GM10847 (cell line): Measurements from ENCODE around the gene CPT2.

Experiments
- POLR2A ChIP-seq: IDR thresholded peaks from 2 replicates; pipeline ENCODE4 v1.6.1; 2011; ENCODE audit not compliant: insufficient read length; ENCODE audit errors: extremely low read depth

CPT2 gene

GRCh38 chr1:53196017-53196484 is 573 bp upstream of the CPT2 start:
- no peak for TF ChIP-seq POLR2A

DNA sequence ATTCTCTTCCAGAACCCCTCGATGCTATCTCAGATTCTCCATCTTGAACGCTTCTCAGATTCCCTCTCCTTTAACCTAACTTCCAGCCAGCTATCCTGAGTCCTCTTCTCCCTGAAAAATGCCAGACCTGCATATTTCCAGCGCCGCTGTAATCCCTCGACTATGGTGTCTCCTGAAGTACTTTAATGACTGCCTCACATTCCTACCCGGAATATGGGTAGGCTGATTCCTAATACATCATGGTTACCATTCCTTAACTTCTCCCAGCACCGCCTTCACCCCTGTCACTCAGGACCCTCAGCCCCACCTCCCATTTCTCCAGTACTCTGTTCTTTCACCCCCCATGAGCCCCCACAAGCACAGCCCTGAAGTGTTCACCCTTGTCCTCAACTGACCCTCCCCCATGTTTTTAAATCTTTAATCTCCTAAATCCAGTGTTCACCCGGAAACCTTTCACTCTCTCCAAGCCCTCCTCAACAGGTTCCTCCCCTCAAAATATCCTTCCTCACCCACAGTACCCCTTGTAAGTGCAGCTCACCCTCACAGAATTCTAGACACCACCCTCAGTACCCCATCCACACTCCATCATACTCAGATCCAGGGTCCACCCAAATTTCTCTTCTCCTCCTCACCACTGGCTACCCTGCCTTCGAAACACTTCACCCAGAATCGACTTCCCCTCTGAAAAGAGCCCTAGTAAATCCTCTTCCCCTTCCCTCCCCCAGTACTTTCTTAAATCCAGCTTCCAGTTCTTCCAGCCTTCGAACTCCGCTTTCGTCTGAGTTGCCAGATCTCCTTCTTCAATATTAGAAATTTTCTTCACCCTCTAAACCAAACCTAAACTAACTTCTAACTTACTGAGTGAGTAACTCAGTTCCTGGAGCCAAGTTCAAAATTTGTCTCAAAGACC is 922 bp downstream of the CPT2 start:
- no peak for TF ChIP-seq POLR2A

- TF ChIP-seq POLR2A: no peak
Measured at GRCh38 chr1:53198241-53198651, 1.6 kb downstream of the CPT2 start.

- no peak for TF ChIP-seq POLR2A
Measured at GRCh38 chr1:53203466-53203865, 6.8 kb downstream of the CPT2 start.

- no peak for TF ChIP-seq POLR2A
Measured at GRCh38 chr1:53206735-53207379, 10.2 kb downstream of the CPT2 start.

GRCh38 chr1:53207726-53208125 is 11.1 kb downstream of the CPT2 start:
- TF ChIP-seq POLR2A: no peak

- TF ChIP-seq POLR2A: no peak
Measured at GRCh38 chr1:53210352-53210751, 13.7 kb downstream of the CPT2 start.

- TF ChIP-seq POLR2A: no peak
Measured at GRCh38 chr1:53210954-53211353, 14.3 kb downstream of the CPT2 start.

DNA sequence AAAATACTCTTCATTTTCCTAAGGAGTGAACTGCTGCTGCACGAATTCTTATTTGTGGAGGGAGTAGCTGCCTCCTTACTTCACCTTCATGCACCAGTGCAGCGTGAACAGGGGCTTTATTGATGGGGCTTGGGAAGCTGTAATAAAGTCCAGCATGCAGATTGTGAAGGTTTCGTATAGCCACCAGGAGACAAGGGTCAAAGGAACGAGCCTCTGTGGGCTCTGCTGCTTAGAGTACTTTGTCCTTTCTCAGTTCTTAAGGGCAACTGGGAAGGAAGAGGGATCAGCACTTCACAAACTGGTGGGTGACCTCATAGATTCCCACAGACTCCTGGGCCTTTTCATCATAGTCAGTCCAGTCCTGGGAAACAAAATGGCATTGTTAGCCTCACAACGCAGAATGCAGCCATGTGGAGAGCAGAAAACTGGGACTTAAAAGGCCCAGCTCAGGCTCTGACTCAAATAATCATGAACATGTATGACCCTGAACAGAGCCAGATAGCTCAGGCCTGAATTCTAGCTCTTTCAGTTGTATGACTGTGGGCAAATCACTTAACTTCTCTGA is 17.8 kb downstream of the CPT2 start:
- no peak for TF ChIP-seq POLR2A

GRCh38 chr1:53218201-53218600 is 21.6 kb downstream of the CPT2 start:
- no peak for TF ChIP-seq POLR2A

DNA sequence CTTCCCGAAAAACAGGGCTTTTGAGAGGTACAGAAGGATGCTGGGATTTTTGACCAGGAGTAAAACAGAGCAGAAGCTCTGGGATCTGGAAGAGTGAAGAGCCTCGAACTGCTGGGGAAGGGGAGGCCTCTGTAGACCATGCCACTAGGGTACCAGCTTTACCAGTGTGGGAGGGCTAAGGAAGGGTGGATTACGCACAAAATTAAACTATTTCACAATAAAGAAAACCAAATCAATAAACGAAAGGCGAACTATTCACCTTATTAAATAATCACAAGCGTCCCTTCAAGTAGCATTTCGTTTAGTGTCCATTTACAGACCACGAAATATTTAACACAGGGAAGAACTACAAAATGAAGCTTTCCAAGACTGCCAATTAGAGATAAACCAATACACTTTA is 23.1 kb downstream of the CPT2 start:
- no peak for TF ChIP-seq POLR2A

- TF ChIP-seq POLR2A: peak; percentile 96
Measured at GRCh38 chr1:53220171-53220961, 23.7 kb downstream of the CPT2 start, which contains the start of gene CZIB. Gene CZIB, minus strand, starts transcription at chr1:53220634. Its CDS starts 59 bp downstream, at chr1:53220575.

GRCh38 chr1:53220962-53221286 is 24.3 kb downstream of the CPT2 start:
- no peak for TF ChIP-seq POLR2A

DNA sequence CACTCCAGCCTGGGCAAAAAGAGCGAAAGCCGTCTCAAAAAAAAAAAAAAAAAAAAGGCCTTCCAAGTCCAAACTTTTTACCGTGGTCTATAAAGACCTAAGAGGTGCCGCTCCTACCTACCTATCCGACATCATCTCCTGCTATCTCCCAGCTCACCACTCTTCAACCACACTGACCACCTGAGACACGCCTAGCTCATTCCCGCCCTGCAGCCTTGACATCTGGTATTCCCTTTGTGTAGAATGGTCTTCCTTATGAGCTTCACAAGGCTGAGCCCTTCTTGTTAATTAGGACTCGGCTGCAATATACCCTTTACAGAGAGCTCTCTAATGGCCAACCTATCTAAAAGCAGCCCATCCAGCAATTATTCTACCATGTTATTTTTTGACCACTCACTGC is 41.0 kb downstream of the CPT2 start:
- TF ChIP-seq POLR2A: no peak
